Measurements from ENCODE around the gene IGFL4.
A peak's percentile ranks its signal among the peaks of the same experiment; 100 is the strongest.

Gene IGFL4

DNA sequence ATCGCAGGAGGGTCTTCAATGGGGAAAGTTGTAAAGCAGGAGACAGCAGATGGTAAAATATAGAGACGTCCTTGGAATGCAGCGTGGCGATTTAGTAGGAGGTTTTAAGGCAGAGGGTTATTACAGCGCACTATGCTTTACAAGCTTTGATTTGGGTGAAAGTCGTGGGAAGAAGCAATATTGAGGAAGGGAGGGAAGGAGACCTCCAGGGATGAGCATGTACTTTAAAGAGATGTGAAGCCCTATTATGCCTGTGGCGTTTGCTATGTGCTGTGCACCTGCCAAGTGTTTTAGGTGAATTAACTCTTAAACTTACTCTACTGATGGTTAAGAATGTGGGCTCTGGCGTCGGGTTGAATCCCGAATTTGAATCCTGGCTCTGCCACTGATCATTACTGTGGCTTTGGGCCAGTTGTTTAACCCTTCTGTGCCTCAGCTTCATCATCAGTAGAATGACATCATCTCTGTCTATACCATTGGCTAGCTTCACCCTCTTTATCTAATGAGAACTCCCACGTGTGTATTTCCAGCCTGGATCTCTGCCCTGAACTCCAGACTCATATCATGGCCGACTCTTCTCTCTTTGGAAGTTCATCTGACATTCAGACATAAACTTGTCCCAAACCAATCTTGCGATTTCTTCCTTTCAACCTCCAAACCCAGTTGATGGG is 45.0 kb downstream of the IGFL4 start:
- H3K27me3 ChIP-seq (replicated peaks; ENCODE audit: control insufficient read depth, insufficient read depth, low read length, poor library complexity, severe bottlenecking): no peaks in the 10 kb centered on the region
- no peak for DNase-seq
- peak overlapping the region; percentile 64 for H3K4me3 ChIP-seq (ENCODE audit: insufficient read depth, low read depth, low read length, poor library complexity, severe bottlenecking)
- no peaks in the 10 kb centered on the region for H3K9me3 ChIP-seq (ENCODE audit: control insufficient read depth, low read length)
- H3K4me1 ChIP-seq (ENCODE audit: control insufficient read depth, insufficient read depth, low read length, poor library complexity, severe bottlenecking): peaks cover 8% of the 10 kb centered on the region
- peak overlapping the region; percentile 72 for H3K27ac ChIP-seq (ENCODE audit: insufficient read depth, low read length, poor library complexity, severe bottlenecking)
- no peaks in the 10 kb centered on the region for H3K36me3 ChIP-seq (ENCODE audit: control insufficient read depth, insufficient read depth, low read length)

DNA sequence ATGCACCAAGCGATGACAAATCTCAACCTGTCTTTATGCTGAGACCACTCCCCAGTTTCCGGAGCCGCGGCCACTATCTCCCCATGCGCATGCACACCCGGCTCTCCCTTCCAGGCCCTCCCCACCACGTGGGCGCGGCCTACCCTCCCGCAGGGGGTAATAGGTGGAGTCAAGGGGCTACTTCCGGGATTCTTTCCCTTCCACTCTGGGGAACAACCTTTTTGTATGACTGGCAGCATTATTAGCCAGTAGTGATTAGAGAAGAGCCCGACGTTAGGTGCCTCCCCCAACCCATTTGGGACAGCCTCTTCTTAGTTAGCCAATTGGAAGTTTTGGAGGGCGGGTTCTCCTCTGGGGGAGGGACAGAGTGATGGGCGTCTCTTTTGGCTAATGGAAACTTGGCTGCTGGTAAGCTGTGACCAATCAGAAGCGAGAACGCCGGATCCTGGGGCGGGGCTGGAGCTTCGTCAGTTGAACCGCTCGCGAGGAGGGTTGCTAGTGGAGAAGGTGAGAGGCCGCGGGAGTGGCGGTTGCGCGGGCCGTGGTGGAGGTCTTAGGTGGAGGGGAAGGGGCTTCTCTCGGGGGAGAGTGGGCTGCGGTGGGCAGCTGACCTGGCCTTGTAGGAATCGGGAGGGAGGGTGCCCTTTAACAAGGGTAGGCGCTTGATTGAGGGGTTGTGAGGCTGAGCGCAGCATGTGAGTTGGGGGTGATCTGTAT is 45.6 kb downstream of the IGFL4 start, which contains the start of gene CCDC61:
Gene CCDC61, plus strand, starts transcription at position 470 of the 717 bp plus-strand sequence. CDS start 7,552 bp downstream, outside the sequence.
- peaks cover 2% of the 10 kb centered on the region for H3K4me1 ChIP-seq (ENCODE audit: control insufficient read depth, insufficient read depth, low read length, poor library complexity, severe bottlenecking)
- H3K4me3 ChIP-seq (ENCODE audit: insufficient read depth, low read depth, low read length, poor library complexity, severe bottlenecking): peak within 1 kb of the TSS; percentile 64

DNA sequence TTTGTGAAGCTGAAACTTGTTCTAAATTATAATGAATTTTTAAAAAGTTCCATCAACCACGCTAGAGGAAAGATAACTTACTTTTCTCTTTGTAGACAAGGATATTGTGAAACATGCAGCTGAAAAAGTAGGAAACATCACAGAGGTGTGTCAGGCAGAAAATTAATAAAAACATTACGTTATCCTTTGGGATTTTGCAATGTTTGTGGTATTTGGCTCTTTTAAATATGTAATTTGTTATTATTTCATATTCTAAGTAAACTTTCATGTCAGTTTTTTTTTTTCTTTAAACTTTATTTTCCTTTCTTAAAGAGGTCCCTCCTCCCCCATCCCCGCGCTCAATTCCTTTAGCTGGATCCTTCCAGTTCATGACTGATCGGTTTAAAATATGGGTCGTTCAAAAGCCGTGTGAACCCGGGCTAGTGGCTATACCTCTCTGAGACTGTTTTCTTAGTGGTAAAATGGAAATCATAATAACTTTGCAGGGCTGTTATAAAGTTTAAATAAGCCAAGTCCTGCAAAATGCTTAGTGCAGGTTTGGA is 46.3 kb downstream of the IGFL4 start:
- H3K4me1 ChIP-seq (ENCODE audit: control insufficient read depth, insufficient read depth, low read length, poor library complexity, severe bottlenecking): no peaks in the 10 kb centered on the region
- H3K36me3 ChIP-seq (ENCODE audit: control insufficient read depth, insufficient read depth, low read length): no peaks in the 10 kb centered on the region
- H3K27ac ChIP-seq (ENCODE audit: insufficient read depth, low read length, poor library complexity, severe bottlenecking): peak overlapping the region; percentile 34
- peak overlapping the region; percentile 51 for H3K4me3 ChIP-seq (ENCODE audit: insufficient read depth, low read depth, low read length, poor library complexity, severe bottlenecking)
- no peaks in the 10 kb centered on the region for H3K27me3 ChIP-seq (replicated peaks; ENCODE audit: control insufficient read depth, insufficient read depth, low read length, poor library complexity, severe bottlenecking)
- no peak for DNase-seq
- H3K9me3 ChIP-seq (ENCODE audit: control insufficient read depth, low read length): no peaks in the 10 kb centered on the region

More for the DNA sequence above, 45.6 kb downstream of the IGFL4 start, which contains the start of gene CCDC61:
- H3K9me3 ChIP-seq (ENCODE audit: control insufficient read depth, low read length): no peaks in the 10 kb centered on the region
- peak; percentile 93 to 95 (median 95) for DNase-seq
- H3K36me3 ChIP-seq (ENCODE audit: control insufficient read depth, insufficient read depth, low read length): no peaks in the 10 kb centered on the region
- peak within 1 kb of the TSS; percentile 72 for H3K27ac ChIP-seq (ENCODE audit: insufficient read depth, low read length, poor library complexity, severe bottlenecking)
- H3K27me3 ChIP-seq (replicated peaks; ENCODE audit: control insufficient read depth, insufficient read depth, low read length, poor library complexity, severe bottlenecking): no peaks in the 10 kb centered on the region

DNA sequence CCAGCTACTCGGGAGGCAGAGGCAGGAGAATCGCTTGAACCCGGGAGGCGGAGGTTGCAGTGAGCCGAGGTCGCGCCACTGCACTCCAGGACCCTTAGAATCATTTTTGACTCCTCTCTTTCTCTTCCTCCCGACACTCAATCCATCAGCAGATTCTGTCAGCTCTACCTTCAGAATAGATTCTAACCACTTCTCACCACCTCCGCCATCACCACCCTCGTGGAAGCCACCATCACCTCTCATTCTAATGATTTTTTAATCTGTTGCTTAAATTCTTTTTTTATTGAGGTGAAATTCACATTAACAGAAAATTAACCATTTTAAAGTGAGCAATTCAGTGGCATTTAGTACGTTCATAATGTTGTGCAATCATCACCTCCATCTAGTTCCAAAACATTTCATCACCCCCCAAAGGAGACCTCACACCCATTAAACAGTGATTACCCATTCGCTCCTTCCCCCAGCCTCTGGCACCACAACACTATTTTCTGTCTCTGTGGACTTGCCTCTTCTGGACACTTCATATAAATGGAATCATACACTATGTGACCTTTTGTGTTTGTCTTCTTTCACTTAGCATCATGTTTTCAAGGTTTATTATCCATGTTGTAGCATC is 50.6 kb downstream of the IGFL4 start:
- Histone ChIP-seq H3K4me3 (ENCODE audit: insufficient read depth, low read depth, low read length, poor library complexity, severe bottlenecking) (no peak overlapping the region), H3K27ac (ENCODE audit: insufficient read depth, low read length, poor library complexity, severe bottlenecking) (no peak overlapping the region), H3K36me3 (ENCODE audit: control insufficient read depth, insufficient read depth, low read length) (no peaks in the 10 kb centered on the region), H3K9me3 (ENCODE audit: control insufficient read depth, low read length) (no peaks in the 10 kb centered on the region), H3K27me3 (replicated peaks; ENCODE audit: control insufficient read depth, insufficient read depth, low read length, poor library complexity, severe bottlenecking) (peaks cover 4% of the 10 kb centered on the region), H3K4me1 (ENCODE audit: control insufficient read depth, insufficient read depth, low read length, poor library complexity, severe bottlenecking) (no peaks in the 10 kb centered on the region)
- DNase-seq: no peak
